OCI-LY3 (cell line): ENCODE data around the gene TMEM253.

ENCODE experiments used
- H2AFZ ChIP-seq: fragments of 200-600, 300-600 bp; shearing (Covaris generic); 2 replicates; pipeline ENCODE4 v1.6.0; 2014; ENCODE audit warnings: antibody characterized with exemption, low read depth, low read length
- H3K27ac ChIP-seq: fragments of 200-600, 300-600 bp; sonication (generic); 2 replicates; pipeline ENCODE4 v1.5.1; 2014; ENCODE audit warnings: mild to moderate bottlenecking, low read length, moderate library complexity, mixed read lengths
- H3K27me3 ChIP-seq: fragments of 200-600, 300-600 bp; sonication (generic); 2 replicates; pipeline ENCODE4 v1.6.1; 2014; ENCODE audit warnings: low read depth, low read length, mixed read lengths
- H3K36me3 ChIP-seq: fragments of 200-600, 300-600 bp; sonication (generic); replicated peaks from 2 replicates; pipeline ENCODE3; 2014; ENCODE audit warnings: low read depth, low read length, mixed read lengths
- H3K4me1 ChIP-seq: fragments of 300-600, 200-600 bp; sonication (generic); 2 replicates; pipeline ENCODE4 v1.6.1; 2014; ENCODE audit warnings: low read length, mixed read lengths
- H3K4me2 ChIP-seq: fragments of 200-600, 300-600 bp; sonication (generic); 2 replicates; pipeline ENCODE4 v1.6.1; 2014; ENCODE audit warnings: low read length, mixed read lengths
- H3K4me3 ChIP-seq: fragments of 300-600, 200-600 bp; sonication (generic); 2 replicates; pipeline ENCODE4 v1.5.1; 2014; ENCODE audit warnings: antibody characterized with exemption, mild to moderate bottlenecking, low read length, moderate library complexity
- H3K79me2 ChIP-seq: fragments of 300-600, 200-600 bp; shearing (Covaris generic); 2 replicates; pipeline ENCODE4 v1.6.1; 2014; ENCODE audit warnings: mild to moderate bottlenecking, low read length, mixed read lengths
- H3K9ac ChIP-seq: fragments of 300-600, 200-600 bp; shearing (Covaris generic); 2 replicates; pipeline ENCODE4 v1.6.0; 2014; ENCODE audit warnings: mild to moderate bottlenecking, low read length, moderate library complexity
- H3K9me3 ChIP-seq: fragments of 200-600, 300-600 bp; shearing (Covaris generic); 2 replicates; pipeline ENCODE4 v1.6.1; 2014; ENCODE audit warnings: low read length, mixed read lengths; ENCODE audit not compliant: insufficient read depth
- H4K20me1 ChIP-seq: fragments of 200-600, 300-600 bp; sonication (generic); 2 replicates; pipeline ENCODE4 v1.6.1; 2016; ENCODE audit warnings: low read length, mixed read lengths; ENCODE audit not compliant: insufficient read depth
- CTCF ChIP-seq: fragments of 200-600, 300-600 bp; sonication (generic); IDR thresholded peaks from 2 replicates; pipeline ENCODE4 v1.5.1; 2014; ENCODE audit warnings: antibody characterized with exemption, low read length, low read depth
- EZH2phosphoT487 ChIP-seq: fragments of 200-600 bp; shearing (Covaris generic); IDR thresholded peaks from 2 replicates; pipeline ENCODE4 v1.6.1; 2018; ENCODE audit warnings: antibody characterized with exemption, mixed run types, low read depth

The TMEM253 gene

GRCh38 chr14:21077672-21078071, 23.2 kb upstream of the TMEM253 start:
- no peak for TF ChIP-seq EZH2phosphoT487
- TF ChIP-seq CTCF, result no peak
- Histone ChIP-seq H3K4me1 (peaks cover 9% of the 10 kb centered on the region), H4K20me1 (no peaks in the 10 kb centered on the region), H3K9ac (no peak overlapping the region), H3K79me2 (no peaks in the 10 kb centered on the region), H3K4me2 (0 out of 2 replicates have a peak overlapping the region, but pooled peaks have one; percentile 20), H3K27me3 (no peaks in the 10 kb centered on the region), H3K27ac (no peak overlapping the region), H2AFZ (no peak overlapping the region), H3K4me3 (no peak overlapping the region), H3K36me3 (peaks cover 19% of the 10 kb centered on the region), H3K9me3 (no peaks in the 10 kb centered on the region)

- no peak overlapping the region for H3K4me3 ChIP-seq
- no peaks in the 10 kb centered on the region for H4K20me1 ChIP-seq
- H3K79me2 ChIP-seq, result no peaks in the 10 kb centered on the region
- no peak overlapping the region for H2AFZ ChIP-seq
- peaks cover 8% of the 10 kb centered on the region for H3K4me1 ChIP-seq
- H3K27me3 ChIP-seq, result no peaks in the 10 kb centered on the region
- H3K9me3 ChIP-seq, result no peaks in the 10 kb centered on the region
- no peak overlapping the region for H3K4me2 ChIP-seq
- H3K27ac ChIP-seq, result no peak overlapping the region
- peaks cover 22% of the 10 kb centered on the region for H3K36me3 ChIP-seq
- no peak overlapping the region for H3K9ac ChIP-seq
- no peak for TF ChIP-seq EZH2phosphoT487
- no peak for TF ChIP-seq CTCF
Measured at GRCh38 chr14:21078287-21078686, 22.6 kb upstream of the TMEM253 start.

GRCh38 chr14:21078726-21079125, 22.1 kb upstream of the TMEM253 start:
- Histone ChIP-seq H3K4me1 (peaks cover 8% of the 10 kb centered on the region), H3K4me3 (no peak overlapping the region), H4K20me1 (no peaks in the 10 kb centered on the region), H2AFZ (no peak overlapping the region), H3K9me3 (no peaks in the 10 kb centered on the region), H3K79me2 (no peaks in the 10 kb centered on the region), H3K4me2 (no peak overlapping the region), H3K27me3 (no peaks in the 10 kb centered on the region), H3K27ac (no peak overlapping the region), H3K36me3 (peaks cover 22% of the 10 kb centered on the region), H3K9ac (no peak overlapping the region)
- no peak for TF ChIP-seq CTCF
- no peak for TF ChIP-seq EZH2phosphoT487

GRCh38 chr14:21081521-21082142, 19.2 kb upstream of the TMEM253 start:
- no peaks in the 10 kb centered on the region for H4K20me1 ChIP-seq
- H3K27ac ChIP-seq, result no peak overlapping the region
- no peak overlapping the region for H3K4me2 ChIP-seq
- H3K79me2 ChIP-seq, result no peaks in the 10 kb centered on the region
- no peaks in the 10 kb centered on the region for H3K27me3 ChIP-seq
- no peaks in the 10 kb centered on the region for H3K9me3 ChIP-seq
- H3K4me3 ChIP-seq, result no peak overlapping the region
- TF ChIP-seq CTCF (no peak), EZH2phosphoT487 (no peak)
- peaks cover 29% of the 10 kb centered on the region for H3K36me3 ChIP-seq
- H2AFZ ChIP-seq, result no peak overlapping the region
- H3K4me1 ChIP-seq, result peaks cover 8% of the 10 kb centered on the region
- H3K9ac ChIP-seq, result no peak overlapping the region
